NOMO-1 treated with dmso at 0.1 percent for 144 hours (cell line): ENCODE data around the gene RAB15.

Experiments used
- DNase-seq: peaks from one replicate; lab custom pipeline; 2025; ENCODE audit not compliant: unreplicated experiment; lab: John Stamatoyannopoulos, UW

RAB15 gene

DNA sequence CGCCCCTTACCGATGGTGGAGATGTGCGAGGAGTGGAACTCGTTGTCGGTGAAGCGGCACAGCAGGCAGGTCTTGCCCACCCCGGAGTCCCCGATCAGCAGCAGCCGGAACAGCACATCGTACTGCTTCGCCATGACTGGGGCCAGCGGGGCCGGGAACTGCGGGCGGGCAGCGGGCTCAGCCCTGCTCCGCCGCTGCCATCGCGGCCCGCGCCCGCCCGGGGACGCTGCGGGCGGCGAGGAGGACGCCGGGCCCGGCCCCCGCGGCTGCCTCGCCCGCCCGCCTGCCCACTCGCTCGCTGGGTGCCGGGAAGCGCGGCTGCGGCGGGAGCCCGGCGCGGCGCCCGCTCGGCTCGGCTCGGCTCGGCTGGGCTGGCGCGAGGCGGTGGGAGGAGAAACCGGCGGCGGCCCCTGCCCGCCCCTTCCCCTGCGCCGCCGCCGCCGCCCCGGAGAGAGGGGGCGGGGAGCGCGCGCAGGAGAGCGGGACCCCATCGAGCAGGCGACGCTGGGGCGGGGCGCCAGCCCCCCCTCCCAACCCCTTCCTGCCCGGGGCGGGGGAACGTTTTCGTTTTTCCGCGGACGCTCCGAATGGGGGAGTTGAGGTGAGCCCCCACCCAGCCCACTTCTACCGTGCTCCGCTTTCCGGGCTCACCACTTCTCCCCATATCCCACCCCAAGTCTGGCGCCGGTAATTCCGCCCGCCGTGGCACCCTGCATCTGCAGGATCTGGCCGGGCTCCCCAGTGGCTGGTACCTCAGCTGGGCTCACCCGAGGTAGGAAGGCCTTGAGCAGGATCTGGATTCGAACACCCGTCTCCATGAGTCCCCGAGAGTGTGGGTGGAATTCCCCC is at the start of gene RAB15:
TSS of gene RAB15 (minus strand) at position 394 of the 849 bp plus-strand sequence. CDS start at position 134, 260 bp downstream.
- no peak for DNase-seq

- peak; percentile 22 for DNase-seq
These were observed 47.9 kb upstream of the RAB15 start for GRCh38 chr14:65019944-65020566.

GRCh38 chr14:65016471-65016870 is 44.3 kb upstream of the RAB15 start:
- DNase-seq: no peak

DNA sequence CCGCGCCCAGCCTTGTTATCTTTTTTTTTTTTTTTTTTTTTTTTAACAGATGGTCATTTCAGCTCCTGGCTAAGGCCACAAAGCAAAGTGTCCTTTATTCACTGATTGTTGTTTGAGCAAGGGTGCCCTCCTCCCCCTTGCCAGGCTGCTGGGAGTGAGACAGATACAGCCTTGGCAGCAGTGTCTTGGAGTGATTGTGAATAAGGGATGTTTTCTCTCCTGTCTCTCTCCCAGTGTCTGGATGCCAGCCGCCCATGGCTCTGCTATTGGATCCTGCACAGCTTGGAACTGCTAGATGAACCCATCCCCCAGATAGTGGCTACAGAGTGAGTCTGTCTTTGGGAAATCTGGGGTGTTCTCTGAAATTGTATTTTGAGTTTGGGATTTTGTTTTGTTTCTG is 43.3 kb upstream of the RAB15 start:
- DNase-seq: no peak

DNA sequence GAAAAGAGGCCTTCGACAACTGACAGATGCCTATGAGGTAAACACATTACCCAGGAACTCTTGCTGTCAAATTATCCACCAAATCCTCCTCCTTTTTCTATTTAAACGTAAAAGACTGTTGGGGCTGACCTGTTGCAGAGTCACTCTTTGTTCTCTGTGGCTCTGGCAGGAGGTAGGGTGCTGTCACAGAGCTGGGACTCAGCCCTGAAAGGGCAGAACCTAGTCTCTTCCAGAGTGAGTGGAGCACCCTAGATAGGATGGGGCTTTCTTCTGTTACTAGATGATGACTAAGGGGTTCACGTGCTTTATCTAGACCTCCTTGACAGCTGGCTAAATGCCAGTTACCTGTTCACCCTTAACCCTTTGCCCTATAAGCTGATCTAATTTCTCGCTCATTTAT is 40.2 kb upstream of the RAB15 start:
- no peak for DNase-seq

GRCh38 chr14:65011538-65011937 is 39.4 kb upstream of the RAB15 start:
- no peak for DNase-seq

DNA sequence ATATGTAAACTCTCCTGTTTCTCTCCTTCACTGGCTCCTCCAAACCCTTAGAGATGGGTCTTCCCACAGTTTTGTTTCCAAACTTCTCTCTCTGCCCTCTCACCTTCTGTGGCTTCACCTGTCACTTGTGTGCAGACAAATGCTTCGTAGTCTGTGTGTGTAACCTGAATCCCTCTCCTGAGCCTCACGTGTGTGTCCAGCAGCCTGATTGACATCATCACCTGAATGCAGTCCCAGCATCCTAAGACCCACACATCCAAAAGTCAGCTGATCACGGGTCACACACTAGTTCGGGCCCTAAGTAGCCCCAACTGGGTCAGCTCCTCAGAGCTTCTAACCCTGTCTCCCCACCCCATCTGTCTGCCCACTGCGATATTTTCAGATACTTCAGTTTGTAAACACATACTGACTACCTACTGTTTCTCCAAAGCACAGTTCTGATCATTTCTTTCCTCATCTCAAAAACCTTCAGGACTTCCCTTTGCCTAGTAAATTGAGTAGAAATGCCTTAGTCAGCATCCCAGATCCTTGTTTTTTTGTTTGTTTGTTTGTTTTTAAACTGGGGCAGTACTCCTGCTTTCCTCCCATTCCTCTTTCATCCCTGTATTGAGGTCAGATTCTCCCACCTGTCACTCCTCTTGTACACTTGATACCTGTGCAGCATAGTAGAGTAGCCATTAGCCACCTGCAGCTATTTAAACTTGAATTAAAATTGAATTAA is 38.2 kb upstream of the RAB15 start:
- DNase-seq: no peak

DNA sequence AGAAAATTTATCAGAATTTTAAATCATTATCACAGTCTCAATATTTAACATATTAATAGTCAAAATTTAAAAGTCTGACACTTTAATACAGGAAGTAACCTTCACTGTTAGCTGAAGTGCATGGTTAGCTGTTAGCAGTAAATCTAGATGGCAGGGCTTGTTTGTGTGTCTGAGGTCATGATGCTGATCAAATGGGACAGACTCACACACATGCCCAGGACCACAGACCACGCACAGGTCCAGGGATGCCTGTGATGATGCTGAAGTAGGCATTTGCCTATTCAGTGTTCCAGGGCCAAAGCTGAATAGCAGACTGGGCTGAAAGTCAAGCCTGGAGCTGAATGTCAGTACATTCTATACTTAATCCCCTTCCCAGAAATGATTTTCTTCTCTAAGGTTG is 35.1 kb upstream of the RAB15 start:
- DNase-seq: no peak

GRCh38 chr14:65006261-65006721 is 34.2 kb upstream of the RAB15 start:
- no peak for DNase-seq

GRCh38 chr14:65003394-65003793 is 31.3 kb upstream of the RAB15 start:
- no peak for DNase-seq

DNA sequence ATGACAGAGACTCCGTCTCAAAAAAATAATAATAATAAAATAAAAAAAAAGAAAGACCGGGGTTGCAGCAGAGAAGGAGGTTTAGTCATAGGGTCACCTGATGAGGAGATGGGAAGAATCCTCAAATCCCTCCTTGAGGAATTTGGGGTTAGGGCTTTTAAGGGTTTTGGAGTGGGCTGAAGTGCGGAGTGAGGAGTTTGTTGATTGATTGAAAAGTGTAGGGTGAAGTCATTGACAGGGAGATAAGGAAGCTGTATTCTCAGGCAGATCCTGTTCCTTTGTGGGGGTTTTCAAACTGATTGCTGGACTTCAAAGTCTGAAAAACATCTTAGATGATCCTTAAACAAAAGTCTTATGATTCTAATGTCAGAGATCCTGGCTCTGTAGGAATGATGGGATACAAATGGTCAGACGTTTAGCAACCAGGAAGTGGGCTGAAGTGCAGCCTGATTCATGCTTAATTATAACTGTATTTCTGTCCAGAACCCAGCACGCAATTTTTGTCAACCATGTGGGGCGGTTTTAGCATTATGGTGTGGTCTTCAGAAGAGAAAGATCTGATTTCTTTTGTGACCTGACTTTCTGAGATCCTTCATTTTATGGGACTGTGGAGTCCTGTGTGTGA is 30.6 kb upstream of the RAB15 start:
- DNase-seq: peak; percentile 7

- no peak for DNase-seq
These were observed 29.6 kb upstream of the RAB15 start for GRCh38 chr14:65001723-65002122.

DNA sequence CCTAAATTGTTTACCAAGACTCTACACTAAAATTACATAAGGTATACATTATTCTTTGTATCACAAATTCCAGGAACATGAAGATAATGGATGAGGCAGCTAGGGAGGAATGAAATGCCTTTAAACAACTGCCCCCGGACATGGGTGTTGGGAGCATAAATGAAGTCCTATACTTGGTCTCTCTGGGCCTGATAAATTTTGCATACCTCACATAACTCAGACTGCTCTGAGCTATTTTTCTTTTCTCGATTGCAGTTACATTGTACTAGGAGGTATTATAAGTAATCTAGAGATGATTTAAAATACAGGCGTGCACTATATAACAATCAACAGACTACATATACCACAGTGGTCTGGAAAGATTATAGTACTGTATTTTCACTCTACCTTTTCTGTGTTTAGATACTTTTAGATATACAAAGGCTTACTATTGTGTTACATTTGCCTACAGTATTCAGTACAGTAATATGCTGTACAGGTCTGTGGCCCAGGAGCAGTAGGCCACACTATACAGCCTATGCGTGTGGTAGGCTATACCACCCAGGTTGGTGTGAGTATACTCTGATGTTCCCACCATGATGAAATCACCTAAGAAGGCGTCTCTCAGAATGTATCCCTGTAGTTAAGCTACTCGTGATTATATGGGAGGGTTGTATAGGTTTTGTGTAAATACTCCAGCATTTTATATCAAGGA is 28.9 kb upstream of the RAB15 start:
- DNase-seq: no peak

DNA sequence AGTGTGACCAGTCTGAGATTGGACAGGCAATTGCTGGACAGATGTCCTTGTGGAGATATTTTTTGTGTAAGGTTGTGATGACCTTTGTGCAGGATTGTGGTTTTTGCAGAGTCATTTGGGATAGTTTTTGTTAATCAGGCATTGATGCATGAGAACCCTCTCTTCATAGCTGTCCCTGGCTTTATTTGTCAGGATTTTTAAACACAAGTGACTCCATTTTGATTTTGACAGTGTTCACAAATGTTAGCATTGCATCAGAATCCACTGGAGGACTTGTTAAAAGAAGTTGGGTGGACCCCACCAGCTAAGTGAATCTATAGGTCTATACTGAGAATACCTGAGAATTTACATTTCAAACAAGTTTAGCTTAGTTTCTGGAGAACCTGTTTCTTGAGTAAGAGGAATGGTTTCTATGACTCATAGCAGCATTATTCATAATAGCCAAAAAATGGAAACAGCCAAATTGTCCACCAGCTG is 26.4 kb upstream of the RAB15 start:
- DNase-seq: no peak

DNA sequence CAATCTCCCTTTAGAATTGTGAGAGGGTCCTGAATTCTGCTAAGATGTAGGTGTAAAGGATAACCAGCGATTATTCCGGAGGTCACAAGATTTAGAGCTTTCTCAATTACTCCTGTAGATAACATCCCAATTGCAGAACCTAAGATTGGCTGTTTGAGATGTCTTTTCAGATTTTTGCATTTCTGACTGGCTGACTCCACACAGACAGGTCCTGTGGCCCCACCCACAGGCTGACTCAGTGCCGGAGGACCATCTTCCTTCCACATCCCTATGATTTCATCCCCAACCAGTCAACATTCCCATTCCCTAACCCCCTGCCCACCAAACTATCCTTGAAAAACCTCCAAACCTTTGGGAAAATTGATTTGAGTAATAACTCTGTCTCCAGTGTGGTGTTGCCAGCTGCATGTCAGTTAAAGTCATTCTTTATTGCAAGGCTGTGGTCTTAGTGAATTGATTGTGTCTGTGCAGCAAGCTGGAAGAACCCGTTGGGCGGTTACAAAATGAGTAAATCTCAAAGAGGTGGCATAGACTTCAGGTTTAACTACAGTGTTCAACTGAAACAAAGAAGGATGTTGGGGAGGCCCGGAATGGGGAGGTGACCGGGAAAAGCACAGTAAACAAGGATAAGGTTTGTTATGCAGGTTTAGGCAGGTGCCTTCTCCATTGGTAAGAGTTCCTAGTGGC is 25.1 kb upstream of the RAB15 start:
- DNase-seq: no peak

- no peak for DNase-seq
These were observed 23.2 kb upstream of the RAB15 start for GRCh38 chr14:64995291-64995690.

DNA sequence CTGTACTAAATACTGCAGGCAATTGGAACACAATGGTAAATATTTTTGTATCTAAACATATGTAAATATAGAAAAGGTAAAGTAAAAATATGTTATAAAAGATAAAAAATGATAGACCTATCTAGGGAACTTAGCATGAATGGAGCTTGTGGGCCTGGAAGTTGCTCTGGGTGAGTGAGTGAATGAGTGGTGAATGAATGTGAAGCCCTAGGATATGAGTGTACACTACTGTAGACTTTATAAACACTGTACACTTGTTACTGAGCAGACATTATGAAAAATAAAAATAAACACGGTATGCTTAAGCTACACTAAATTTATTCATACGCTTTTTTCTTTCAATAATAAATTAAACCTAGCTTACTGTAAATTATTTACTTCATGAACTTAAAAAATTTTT is 22.4 kb upstream of the RAB15 start:
- DNase-seq: no peak

DNA sequence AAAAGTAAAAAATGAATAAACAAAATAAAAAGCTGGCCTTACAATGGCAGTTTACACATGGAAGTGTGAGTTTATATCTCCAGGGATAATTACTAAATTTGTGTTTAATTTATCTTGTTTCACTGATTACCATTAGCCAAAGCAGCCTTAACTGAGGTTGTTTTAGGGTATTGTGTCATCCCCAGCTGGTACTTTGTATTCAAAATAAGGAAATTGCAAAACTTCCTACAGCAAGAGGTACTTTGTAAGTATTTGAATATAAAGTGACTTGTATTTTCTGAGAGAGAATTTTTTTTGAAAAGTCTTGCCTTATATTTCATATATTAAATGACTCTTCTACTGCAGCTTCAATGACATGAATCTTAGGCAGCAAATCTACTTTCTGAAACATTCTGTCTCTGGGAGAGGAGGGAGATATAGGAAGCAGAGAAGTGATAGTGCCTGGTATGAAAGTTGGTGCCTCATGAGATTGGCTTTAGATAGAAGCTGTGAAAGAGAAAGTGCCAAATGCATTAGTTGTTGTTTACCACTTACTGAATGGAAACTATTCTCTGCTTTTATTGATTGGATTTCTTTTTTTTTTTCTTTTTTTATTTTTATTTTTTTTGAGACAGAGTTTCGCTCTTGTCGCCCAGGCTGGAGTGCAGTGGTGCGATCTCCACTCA is 21.3 kb upstream of the RAB15 start:
- DNase-seq: peak; percentile 12

- no peak for DNase-seq
These were observed 20.3 kb upstream of the RAB15 start for GRCh38 chr14:64992328-64992885.
